Thymus (tissue), 11 donors: ENCODE data around the gene IQCE. TPM values are rescaled to one million over a fixed set of nuclear protein-coding genes. Genes with fewer than 3 reads are reported as not detected.

Experiments
- DNase-seq, 9 donors: peaks; one replicate each; pipeline ENCODE4 v3.0.0-alpha.2; 2013; ENCODE audit warnings: low spot score in 9 of 9, low read depth in 6 of 9, missing footprints in 1 of 9
- H3K27ac ChIP-seq, 2 donors: one replicate each; pipeline ENCODE4 v1.5.1; 2013; ENCODE audit warnings: control low read depth in 1 of 2, low read depth in 1 of 2, low read length in 1 of 2, mild to moderate bottlenecking in 1 of 2, moderate library complexity in 1 of 2
- H3K27me3 ChIP-seq, 2 donors: one replicate each; pipeline ENCODE4 v1.5.1; 2013; ENCODE audit warnings: low read length in 1 of 2; ENCODE audit not compliant: control insufficient read depth in 2 of 2, insufficient read depth in 1 of 2
- H3K36me3 ChIP-seq, 2 donors: one replicate each; pipeline ENCODE4 v1.5.1; 2013; ENCODE audit warnings: low read length in 1 of 2, mild to moderate bottlenecking in 1 of 2, moderate library complexity in 1 of 2; ENCODE audit not compliant: control insufficient read depth in 2 of 2, insufficient read depth in 2 of 2
- H3K4me1 ChIP-seq, 2 donors: one replicate each; pipeline ENCODE4 v1.5.1; 2013; ENCODE audit warnings: low read length in 2 of 2; ENCODE audit not compliant: control insufficient read depth in 2 of 2, insufficient read depth in 2 of 2
- H3K4me3 ChIP-seq, 2 donors: one replicate each; pipeline ENCODE4 v1.5.1; 2013; ENCODE audit warnings: low read length in 2 of 2, control low read depth in 1 of 2, mild to moderate bottlenecking in 1 of 2
- H3K9me3 ChIP-seq, 2 donors: one replicate each; pipeline ENCODE4 v1.5.1; 2013; ENCODE audit warnings: low read length in 1 of 2, mild to moderate bottlenecking in 1 of 2; ENCODE audit not compliant: control insufficient read depth in 2 of 2, insufficient read depth in 1 of 2
- WGBS: extraction: QIAGEN DNeasy Blood & Tissue Kit; methylation state at CpG from one replicate; pipeline ENCODE4 v1.1.7; 2013; 5-methylcytosine and 5-hydroxymethylcytosine counted together
- polyA plus RNA-seq: library from polyadenylated mRNA; stranded (reverse); fragments of 200-250 nt; gene quantifications from one replicate; pipeline ENCODE4 v1.2.3, GENCODE V29; 2013
- total RNA-seq: library from RNA; stranded (reverse); fragments of 120-200 nt; gene quantifications from one replicate; pipeline ENCODE4 v1.2.4, GENCODE V29; 2013
- donor health status: healthy.

Gene IQCE
- total and polyA plus RNA-seq, 2 donors, result 3.8 to 4.2 TPM

DNA sequence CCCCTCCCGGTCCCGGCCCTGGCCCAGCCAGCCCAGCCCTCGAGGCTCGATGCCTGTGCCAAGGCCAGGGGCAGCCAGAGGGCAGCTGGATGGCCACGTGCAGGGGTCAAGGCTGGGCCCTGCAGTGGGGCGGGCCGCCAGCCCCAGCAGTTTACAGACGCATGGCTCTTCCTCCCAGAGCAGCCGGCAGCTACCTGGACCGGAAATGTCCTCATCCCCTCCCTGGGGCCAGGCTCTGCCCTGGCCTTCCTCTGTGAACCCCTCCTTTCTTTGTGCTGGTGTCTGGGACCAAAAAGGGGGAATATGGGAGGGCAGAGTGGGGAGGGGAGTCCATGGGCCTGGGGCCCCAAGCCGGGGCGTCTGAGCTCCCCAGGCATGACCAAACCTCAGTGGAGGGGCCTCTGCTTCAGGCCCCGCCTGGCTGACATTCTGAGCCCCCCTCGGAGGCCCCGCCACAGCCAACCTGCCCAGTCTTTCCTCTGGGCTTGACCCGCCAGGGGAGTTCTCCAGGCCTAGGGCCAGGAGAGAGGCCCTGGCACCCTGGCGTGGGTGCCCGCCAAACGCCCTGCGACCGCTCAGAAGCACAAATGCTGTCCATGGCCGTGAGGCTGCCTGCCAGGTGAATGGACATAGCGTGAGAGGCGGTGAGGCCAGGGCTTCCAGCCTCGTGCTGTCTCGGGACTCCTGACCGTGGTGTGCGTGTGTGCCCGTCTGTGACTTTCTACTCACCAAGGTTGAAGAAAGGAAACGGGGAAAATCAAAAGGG is 104.5 kb downstream of the IQCE start:
- H3K27ac ChIP-seq, result no peak overlapping the region
- H3K9me3 ChIP-seq, result peaks cover 0 to 8% of the 10 kb centered on the region in 2 donors
- no peak for DNase-seq
- H3K36me3 ChIP-seq, result peaks cover 1 to 27% of the 10 kb centered on the region in 2 donors
- peaks cover 0 to 4% of the 10 kb centered on the region in 2 donors for H3K4me1 ChIP-seq
- peaks cover 0 to 25% of the 10 kb centered on the region in 2 donors for H3K27me3 ChIP-seq
- WGBS, result 90% methylated on average over 30 of the region's 30 CpGs
- H3K4me3 ChIP-seq, result no peak overlapping the region

DNA sequence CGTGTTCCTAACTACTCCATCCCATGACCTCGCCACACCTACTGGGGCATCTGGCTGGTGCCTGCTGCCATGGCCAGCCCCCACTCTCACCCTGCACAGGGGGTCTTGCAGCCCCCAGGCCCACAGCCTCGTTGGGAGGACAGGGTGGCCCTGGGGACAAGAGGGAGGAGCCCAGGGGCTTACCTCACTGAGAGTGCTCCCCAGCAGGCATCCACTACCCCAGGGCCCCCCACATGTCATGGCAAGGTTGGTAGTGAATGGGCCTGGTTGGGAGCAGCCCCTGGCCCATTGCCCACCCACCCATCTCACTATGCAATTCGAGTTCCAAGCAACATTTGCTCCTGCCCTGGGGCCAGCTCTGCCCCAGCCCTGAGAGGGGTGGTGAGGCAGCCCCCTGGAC is 105.2 kb downstream of the IQCE start:
- H3K27ac ChIP-seq, result no peak overlapping the region
- peaks cover 0 to 4% of the 10 kb centered on the region in 2 donors for H3K4me1 ChIP-seq
- peaks cover 0 to 8% of the 10 kb centered on the region in 2 donors for H3K9me3 ChIP-seq
- 89% methylated on average over 4 of the region's 4 CpGs for WGBS
- peaks cover 0 to 26% of the 10 kb centered on the region in 2 donors for H3K27me3 ChIP-seq
- no peak for DNase-seq
- peaks cover 0 to 20% of the 10 kb centered on the region in 2 donors for H3K36me3 ChIP-seq
- H3K4me3 ChIP-seq, result no peak overlapping the region

Other genes starting within 250 kb of the IQCE start
- gene SNX8, start 244.5 kb upstream of the IQCE start, total RNA-seq, result 10.4 TPM
- 25.9 TPM for gene SNX8, start 244.5 kb upstream of the IQCE start, polyA plus RNA-seq
- 115 TPM for gene EIF3B, start 204.2 kb upstream of the IQCE start, total RNA-seq
- gene EIF3B, start 204.2 kb upstream of the IQCE start, polyA plus RNA-seq, result 86.0 TPM
- 5.8 TPM for gene CHST12, start 155.4 kb upstream of the IQCE start, total RNA-seq
- 8.9 TPM for gene CHST12, start 155.4 kb upstream of the IQCE start, polyA plus RNA-seq
- not detected for gene GRIFIN, start 82.6 kb upstream of the IQCE start, total RNA-seq
- gene GRIFIN, start 82.6 kb upstream of the IQCE start, polyA plus RNA-seq, result not detected
- 10.1 TPM for gene LFNG, start 39.2 kb upstream of the IQCE start, total RNA-seq
- gene LFNG, start 39.2 kb upstream of the IQCE start, polyA plus RNA-seq, result 13.6 TPM
- gene BRAT1, start 3.5 kb upstream of the IQCE start, total RNA-seq, result 19.9 TPM
- gene BRAT1, start 3.5 kb upstream of the IQCE start, polyA plus RNA-seq, result 40.8 TPM
- gene TTYH3, start 73.0 kb downstream of the IQCE start, total RNA-seq, result 4.4 TPM
- gene TTYH3, start 73.0 kb downstream of the IQCE start, polyA plus RNA-seq, result 20.4 TPM
- gene AMZ1, start 129.2 kb downstream of the IQCE start, total RNA-seq, result 0.05 TPM
- gene AMZ1, start 129.2 kb downstream of the IQCE start, polyA plus RNA-seq, result 0.07 TPM